ENCODE data around the gene DPY30.

DPY30 gene

GRCh38 chr2:32009516-32010256 lies 29.9 kb downstream of the DPY30 start:
- peak; percentile 26 for DNase-seq (ENCODE audit: low read depth)

- DNase-seq (ENCODE audit: low read depth): peak; percentile 3
Observed at GRCh38 chr2:32008805-32009515, 30.6 kb downstream of the DPY30 start.

GRCh38 chr2:32007121-32007391 lies 32.5 kb downstream of the DPY30 start:
- no peak for DNase-seq (ENCODE audit: low read depth)

- DNase-seq (ENCODE audit: low read depth): no peak
Observed at GRCh38 chr2:32005371-32005976, 34.1 kb downstream of the DPY30 start.

- no peak for DNase-seq (ENCODE audit: low read depth)
Observed at GRCh38 chr2:32003791-32004190, 35.8 kb downstream of the DPY30 start.

GRCh38 chr2:32002406-32002805 lies 37.2 kb downstream of the DPY30 start:
- no peak for DNase-seq (ENCODE audit: low read depth)

GRCh38 chr2:31999438-31999837 lies 40.2 kb downstream of the DPY30 start:
- DNase-seq (ENCODE audit: low read depth): no peak

GRCh38 chr2:31998731-31999383 lies 40.7 kb downstream of the DPY30 start:
- DNase-seq (ENCODE audit: low read depth): no peak

GRCh38 chr2:31997653-31998052 lies 42.0 kb downstream of the DPY30 start:
- no peak for DNase-seq (ENCODE audit: low read depth)

GRCh38 chr2:31996571-31997150 lies 42.9 kb downstream of the DPY30 start:
- no peak for DNase-seq (ENCODE audit: low read depth)

- DNase-seq (ENCODE audit: low read depth): no peak
Observed at GRCh38 chr2:31992934-31993333, 46.7 kb downstream of the DPY30 start.

GRCh38 chr2:31992025-31992579 lies 47.5 kb downstream of the DPY30 start:
- DNase-seq (ENCODE audit: low read depth): no peak

GRCh38 chr2:31989946-31990345 lies 49.7 kb downstream of the DPY30 start:
- DNase-seq (ENCODE audit: low read depth): no peak

GRCh38 chr2:31987454-31988220 lies 52.0 kb downstream of the DPY30 start:
- DNase-seq (ENCODE audit: low read depth): no peak

GRCh38 chr2:31986906-31987305 lies 52.7 kb downstream of the DPY30 start:
- DNase-seq (ENCODE audit: low read depth): no peak

- DNase-seq (ENCODE audit: low read depth): no peak
Observed at GRCh38 chr2:31983762-31984467, 55.7 kb downstream of the DPY30 start.

- no peak for DNase-seq (ENCODE audit: low read depth)
Observed at GRCh38 chr2:31980674-31981356, 58.8 kb downstream of the DPY30 start.

- no peak for DNase-seq (ENCODE audit: low read depth)
Observed at GRCh38 chr2:31979956-31980355, 59.6 kb downstream of the DPY30 start.

GRCh38 chr2:31979018-31979417 lies 60.6 kb downstream of the DPY30 start:
- no peak for DNase-seq (ENCODE audit: low read depth)

GRCh38 chr2:31978436-31978835 lies 61.2 kb downstream of the DPY30 start:
- no peak for DNase-seq (ENCODE audit: low read depth)

All from activated T-cell treated with anti-CD3 and anti-CD28 coated beads for 1 hour (primary cell).